Measurements from ENCODE around the gene CFTR. TPM values are rescaled to one million over a fixed set of nuclear protein-coding genes. Genes with fewer than 3 reads are reported as not detected.

Gene CFTR
- total RNA-seq, 1 donor from 2014 or later = 10.3 TPM

- no peak overlapping the region for H3K4me3 ChIP-seq (ENCODE audit: low read depth, low read length)
- no peaks in the 10 kb centered on the region for H3K27me3 ChIP-seq (ENCODE audit: control insufficient read depth, insufficient read depth, low read length)
- H3K36me3 ChIP-seq (ENCODE audit: control insufficient read depth, insufficient read depth, low read length) = no peaks in the 10 kb centered on the region
- TF ChIP-seq, protein P1, sequence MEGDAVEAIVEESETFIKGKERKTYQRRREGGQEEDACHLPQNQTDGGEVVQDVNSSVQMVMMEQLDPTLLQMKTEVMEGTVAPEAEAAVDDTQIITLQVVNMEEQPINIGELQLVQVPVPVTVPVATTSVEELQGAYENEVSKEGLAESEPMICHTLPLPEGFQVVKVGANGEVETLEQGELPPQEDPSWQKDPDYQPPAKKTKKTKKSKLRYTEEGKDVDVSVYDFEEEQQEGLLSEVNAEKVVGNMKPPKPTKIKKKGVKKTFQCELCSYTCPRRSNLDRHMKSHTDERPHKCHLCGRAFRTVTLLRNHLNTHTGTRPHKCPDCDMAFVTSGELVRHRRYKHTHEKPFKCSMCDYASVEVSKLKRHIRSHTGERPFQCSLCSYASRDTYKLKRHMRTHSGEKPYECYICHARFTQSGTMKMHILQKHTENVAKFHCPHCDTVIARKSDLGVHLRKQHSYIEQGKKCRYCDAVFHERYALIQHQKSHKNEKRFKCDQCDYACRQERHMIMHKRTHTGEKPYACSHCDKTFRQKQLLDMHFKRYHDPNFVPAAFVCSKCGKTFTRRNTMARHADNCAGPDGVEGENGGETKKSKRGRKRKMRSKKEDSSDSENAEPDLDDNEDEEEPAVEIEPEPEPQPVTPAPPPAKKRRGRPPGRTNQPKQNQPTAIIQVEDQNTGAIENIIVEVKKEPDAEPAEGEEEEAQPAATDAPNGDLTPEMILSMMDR (IDR thresholded peaks at IDR 0.05; ENCODE audit: insufficient read depth, low read length, poor library complexity, severe bottlenecking) = no peak
- DNase-seq (ENCODE audit: low read depth) = no peak
Measured at GRCh38 chr7:117489016-117489415, 9.2 kb downstream of the CFTR start.

DNA sequence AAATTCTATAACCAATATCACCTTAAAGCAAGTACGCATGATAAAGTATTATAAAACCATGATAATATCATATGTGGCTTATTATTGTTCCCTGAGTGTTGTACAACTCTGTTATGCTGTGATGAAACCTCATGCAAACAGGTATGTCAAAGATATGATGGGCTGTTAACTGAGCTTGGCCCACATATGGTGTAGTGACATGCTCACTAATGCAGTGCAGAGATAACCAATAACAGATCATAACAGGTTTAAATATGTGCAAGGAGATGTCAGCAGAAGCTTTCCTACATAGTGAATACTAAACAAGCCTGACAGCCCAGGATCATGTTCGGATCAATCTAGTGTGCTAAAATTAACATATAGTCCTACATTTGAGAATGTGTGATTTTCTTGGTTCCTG, 9.6 kb downstream of the CFTR start:
- TF ChIP-seq, protein P1 (IDR thresholded peaks at IDR 0.05; ENCODE audit: insufficient read depth, low read length, poor library complexity, severe bottlenecking) = no peak
- no peak for DNase-seq (ENCODE audit: low read depth)
- Histone ChIP-seq H3K4me3 (ENCODE audit: low read depth, low read length) (no peak overlapping the region), H3K36me3 (ENCODE audit: control insufficient read depth, insufficient read depth, low read length) (no peaks in the 10 kb centered on the region), H3K27me3 (ENCODE audit: control insufficient read depth, insufficient read depth, low read length) (no peaks in the 10 kb centered on the region)

GRCh38 chr7:117489911-117490310, 10.1 kb downstream of the CFTR start:
- no peak for DNase-seq (ENCODE audit: low read depth)
- TF ChIP-seq, protein P1 (IDR thresholded peaks at IDR 0.05; ENCODE audit: insufficient read depth, low read length, poor library complexity, severe bottlenecking) = no peak
- H3K27me3 ChIP-seq (ENCODE audit: control insufficient read depth, insufficient read depth, low read length) = no peaks in the 10 kb centered on the region
- no peak overlapping the region for H3K4me3 ChIP-seq (ENCODE audit: low read depth, low read length)
- H3K36me3 ChIP-seq (ENCODE audit: control insufficient read depth, insufficient read depth, low read length) = no peaks in the 10 kb centered on the region

- no peak for DNase-seq (ENCODE audit: low read depth)
- no peak overlapping the region for H3K4me3 ChIP-seq (ENCODE audit: low read depth, low read length)
- H3K36me3 ChIP-seq (ENCODE audit: control insufficient read depth, insufficient read depth, low read length) = no peaks in the 10 kb centered on the region
- TF ChIP-seq, protein P1 (IDR thresholded peaks at IDR 0.05; ENCODE audit: insufficient read depth, low read length, poor library complexity, severe bottlenecking) = no peak
- H3K27me3 ChIP-seq (ENCODE audit: control insufficient read depth, insufficient read depth, low read length) = no peaks in the 10 kb centered on the region
Measured at GRCh38 chr7:117492649-117493048, 12.8 kb downstream of the CFTR start.

GRCh38 chr7:117493460-117493859, 13.6 kb downstream of the CFTR start:
- Histone ChIP-seq H3K27me3 (ENCODE audit: control insufficient read depth, insufficient read depth, low read length) (no peaks in the 10 kb centered on the region), H3K36me3 (ENCODE audit: control insufficient read depth, insufficient read depth, low read length) (no peaks in the 10 kb centered on the region), H3K4me3 (ENCODE audit: low read depth, low read length) (no peak overlapping the region)
- no peak for DNase-seq (ENCODE audit: low read depth)
- TF ChIP-seq, protein P1 (IDR thresholded peaks at IDR 0.05; ENCODE audit: insufficient read depth, low read length, poor library complexity, severe bottlenecking) = no peak

GRCh38 chr7:117495308-117495707, 15.5 kb downstream of the CFTR start:
- DNase-seq (ENCODE audit: low read depth) = no peak
- TF ChIP-seq, protein P1 (IDR thresholded peaks at IDR 0.05; ENCODE audit: insufficient read depth, low read length, poor library complexity, severe bottlenecking) = no peak

More at GRCh38 chr7:117495308-117495707, 15.5 kb downstream of the CFTR start:
- Histone ChIP-seq H3K4me3 (ENCODE audit: low read depth, low read length) (no peak overlapping the region), H3K36me3 (ENCODE audit: control insufficient read depth, insufficient read depth, low read length) (no peaks in the 10 kb centered on the region), H3K27me3 (ENCODE audit: control insufficient read depth, insufficient read depth, low read length) (no peaks in the 10 kb centered on the region)
